HG02840 (cell line): ENCODE data around the gene NEK3.
"Not testable (repeated sequence)": the region's sequence is repeated elsewhere in the genome, so short reads cannot be mapped to it uniquely, and the experiment has no call there.

Experiments used
- ATAC-seq: cut with Tn5 transposase; IDR thresholded peaks from one replicate; pipeline ENCODE4 v1.9.1; 2021; ENCODE audit warnings: mild to moderate bottlenecking, moderate library complexity, moderate number of reproducible peaks; ENCODE audit not compliant: unreplicated experiment, low FRiP score

Gene NEK3

DNA sequence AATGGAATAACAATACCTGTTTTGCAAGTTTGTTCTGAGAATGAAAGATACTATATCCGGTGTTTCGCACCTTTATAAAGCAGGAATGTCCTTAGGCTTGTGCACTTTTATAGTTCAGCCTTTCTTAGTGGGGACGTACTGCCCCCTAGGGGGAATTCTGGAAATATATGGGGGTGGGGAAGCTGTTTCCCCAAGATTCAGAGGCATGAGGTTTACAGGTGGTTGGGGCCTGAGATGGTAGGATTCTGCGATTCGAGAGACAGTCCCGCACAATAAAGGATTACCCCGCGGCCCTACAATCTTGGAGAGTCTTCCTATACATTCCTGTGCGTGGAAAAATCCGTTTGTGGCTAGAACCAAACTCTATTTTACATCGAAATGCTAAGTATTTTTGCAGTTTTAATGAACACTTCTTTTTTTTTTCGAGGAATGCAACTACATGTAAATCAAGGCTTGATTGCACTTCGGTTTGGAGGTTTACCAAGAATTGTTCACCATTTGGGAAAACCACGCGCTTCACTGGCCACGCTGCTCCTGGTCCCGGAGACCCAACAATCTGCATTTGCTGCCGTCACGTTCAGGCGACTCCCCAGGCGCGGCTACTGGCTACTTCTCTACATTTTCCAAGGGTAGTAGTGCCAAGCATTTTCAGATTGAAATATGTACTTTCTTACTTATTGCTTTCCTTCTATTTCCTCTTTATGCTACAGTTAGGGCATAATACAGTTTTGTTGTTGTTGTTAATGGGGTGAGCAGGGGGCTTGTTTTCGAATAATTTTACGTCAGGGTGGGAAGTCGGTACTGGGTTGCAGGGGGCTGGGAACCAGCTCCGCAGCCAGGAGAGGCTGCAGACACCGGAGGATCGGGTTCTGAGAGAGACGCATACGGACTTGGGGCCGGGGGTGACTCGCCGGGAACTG is 31.4 kb downstream of the NEK3 start:
- ATAC-seq = no peak

DNA sequence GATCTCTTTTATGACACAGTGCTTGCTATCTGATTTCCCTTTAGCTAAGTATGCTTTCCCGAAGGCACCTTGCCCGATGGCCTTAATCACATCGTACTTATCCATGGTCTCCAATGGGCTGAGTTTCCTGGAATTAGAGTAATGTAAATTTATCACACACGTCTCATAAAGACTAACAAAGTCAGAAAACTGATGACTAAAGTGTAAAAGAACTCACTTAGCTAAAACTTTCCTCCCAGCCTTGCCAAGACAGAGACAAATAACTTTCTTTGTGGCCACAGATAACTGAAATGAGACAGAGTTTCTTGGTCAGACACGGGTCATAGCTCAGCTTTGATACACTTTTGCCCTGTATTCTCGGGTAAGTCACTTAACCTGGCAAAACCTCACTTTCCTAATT is 32.0 kb downstream of the NEK3 start:
- ATAC-seq = no peak

DNA sequence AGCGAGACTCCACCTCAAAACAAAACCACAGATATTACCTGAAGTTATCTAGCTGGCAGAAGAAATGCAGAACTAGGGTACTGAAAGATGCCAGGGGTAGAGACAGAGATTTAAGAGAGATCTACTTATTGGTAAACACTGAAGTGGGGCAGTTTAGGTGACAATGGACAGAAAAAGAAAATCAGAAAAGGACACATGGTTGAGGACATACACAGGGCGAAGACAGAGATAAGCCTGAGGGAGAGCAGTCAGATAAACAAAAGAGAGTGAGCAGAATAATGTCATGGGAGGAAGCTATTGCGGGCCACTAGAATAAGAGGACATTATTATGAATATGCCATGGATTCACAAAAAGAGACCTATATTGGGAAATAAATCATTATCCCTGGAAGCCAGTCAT is 33.9 kb downstream of the NEK3 start:
- no peak for ATAC-seq

DNA sequence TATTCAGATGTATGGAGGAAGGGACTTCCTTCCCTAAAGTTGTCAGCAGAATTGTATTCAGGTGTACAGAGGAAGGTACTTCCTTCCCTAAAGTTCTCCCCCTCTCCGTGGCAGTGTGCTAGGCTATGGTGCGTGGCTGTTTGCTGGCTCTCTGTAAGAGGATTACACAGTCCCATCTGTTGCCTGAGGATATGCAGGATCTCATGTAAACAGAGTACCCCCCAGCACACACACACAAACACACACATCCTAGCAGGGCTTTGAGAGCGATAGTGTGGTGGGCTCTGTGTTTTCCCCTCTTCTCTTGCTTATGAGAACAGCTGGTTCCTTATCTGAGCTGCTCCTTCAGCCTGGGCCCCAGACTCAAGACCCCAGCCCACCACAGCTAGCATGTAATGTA is 40.8 kb downstream of the NEK3 start:
- no peak for ATAC-seq

DNA sequence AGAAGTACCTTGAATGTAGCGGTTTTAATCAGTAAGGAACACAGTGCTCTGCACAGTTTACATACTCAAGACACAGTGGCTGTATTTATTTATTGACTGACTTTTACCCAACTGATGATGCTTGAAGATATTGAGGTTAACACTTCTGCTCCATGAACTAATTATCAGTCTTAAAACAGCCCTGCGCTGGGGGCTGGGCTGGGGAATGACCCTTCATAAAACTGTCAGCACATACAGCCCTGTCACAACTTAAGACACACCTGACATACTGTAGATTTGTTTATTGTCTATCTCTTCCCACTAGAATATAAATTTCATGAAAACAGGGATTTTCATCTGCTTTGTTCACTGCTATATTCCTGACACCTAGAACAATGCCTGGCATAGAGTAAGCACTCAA is 41.3 kb downstream of the NEK3 start:
- ATAC-seq = no peak

DNA sequence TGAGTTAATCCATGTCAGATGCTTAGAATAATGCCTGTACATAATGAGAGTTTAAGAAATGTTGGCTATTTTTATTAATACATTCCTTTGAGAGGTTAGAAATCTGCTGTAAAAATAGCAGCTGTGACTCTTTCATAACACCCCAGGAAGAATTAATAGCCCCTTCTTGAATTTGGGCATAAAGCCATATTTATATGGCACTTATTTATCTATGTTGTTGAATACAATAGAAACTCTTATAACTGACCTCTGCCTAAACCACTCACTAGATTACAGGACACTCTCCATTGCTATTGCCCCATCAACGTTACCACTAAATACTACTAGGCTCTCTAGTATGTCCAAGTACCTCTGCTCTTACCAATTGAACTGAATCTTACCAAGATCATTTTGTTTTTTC is 46.8 kb downstream of the NEK3 start:
- ATAC-seq = no peak

DNA sequence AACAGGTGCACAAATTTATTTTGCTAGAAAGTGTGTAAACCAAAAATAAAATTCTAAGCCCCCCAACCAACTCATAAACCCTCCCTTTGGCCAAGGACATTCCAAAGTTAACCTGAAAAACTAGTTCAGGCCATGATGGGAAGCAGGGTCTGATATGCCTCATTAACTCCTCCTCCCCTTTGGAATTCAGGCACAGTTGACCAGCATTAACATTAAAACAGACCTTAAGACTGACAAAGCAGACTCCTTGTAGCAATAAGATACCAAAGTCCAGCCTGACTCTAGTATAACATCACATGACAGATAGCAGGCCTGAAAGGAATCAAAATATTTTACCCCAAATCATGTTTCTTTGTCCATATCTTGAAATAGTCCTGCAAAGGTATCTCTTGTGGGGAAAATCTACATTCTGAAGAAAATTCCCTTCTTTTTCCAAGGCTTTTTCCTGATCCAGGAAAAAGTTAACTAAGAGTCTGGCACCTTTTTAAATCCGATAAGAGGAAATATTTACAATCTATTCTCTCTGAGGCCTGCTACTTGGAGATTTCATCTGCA is 50.2 kb downstream of the NEK3 start:
- no peak for ATAC-seq

DNA sequence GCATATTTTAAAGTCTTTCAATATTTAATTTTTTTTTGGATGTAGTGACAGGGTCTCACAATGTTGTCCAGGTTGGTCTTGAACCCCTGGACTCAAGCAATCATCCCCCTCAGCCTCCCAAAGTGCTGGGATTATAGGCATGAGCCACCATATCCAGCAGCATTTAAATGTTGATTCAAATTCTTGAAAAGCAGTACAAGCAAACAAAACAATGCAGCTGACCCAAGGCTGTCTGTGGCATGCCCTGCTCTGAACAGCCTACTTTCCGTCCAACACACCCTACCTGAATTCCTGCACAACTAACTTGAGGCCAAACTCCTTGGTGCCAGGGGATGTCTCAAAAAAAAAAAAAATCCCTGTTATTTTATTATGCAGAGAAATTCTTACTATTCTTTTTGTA is 53.6 kb downstream of the NEK3 start:
- ATAC-seq = no peak

DNA sequence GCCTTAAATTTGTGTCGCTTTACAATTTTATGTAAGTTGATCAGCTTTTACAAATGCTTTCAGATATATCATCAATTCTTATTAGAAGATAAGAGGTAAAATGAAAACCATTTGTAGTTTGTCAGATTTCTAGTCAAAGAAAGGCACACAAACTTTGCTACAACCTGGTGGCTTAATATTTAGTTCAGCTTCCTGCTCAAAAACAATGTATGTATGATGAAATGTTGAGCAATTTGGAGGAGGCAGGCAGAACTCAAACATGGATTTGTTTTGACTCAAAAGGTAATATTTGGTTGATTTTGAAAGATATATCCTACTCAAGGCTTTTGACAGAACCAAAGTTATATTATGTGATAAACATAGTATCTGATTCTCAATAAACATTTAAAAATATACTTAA is 54.8 kb downstream of the NEK3 start:
- ATAC-seq = no peak

DNA sequence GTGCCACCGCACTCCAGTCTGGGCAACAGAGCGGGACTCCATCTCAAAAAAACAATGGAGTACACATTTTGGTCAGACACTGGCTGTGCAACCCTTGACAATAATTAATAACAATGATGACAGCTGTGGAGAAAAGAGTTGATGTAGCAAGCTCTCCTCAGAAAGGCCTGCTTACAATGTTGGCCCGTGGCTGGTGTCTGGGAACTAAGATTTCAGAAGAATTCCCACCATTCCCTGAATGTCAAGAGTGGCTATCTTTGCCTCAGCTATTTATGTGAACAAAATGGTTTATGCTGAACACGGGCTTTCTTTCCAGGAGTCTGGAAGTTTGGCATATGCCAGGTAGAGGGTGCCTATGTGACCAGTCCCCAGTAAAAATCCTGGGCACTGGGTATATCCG is 56.0 kb downstream of the NEK3 start:
- ATAC-seq = no peak

DNA sequence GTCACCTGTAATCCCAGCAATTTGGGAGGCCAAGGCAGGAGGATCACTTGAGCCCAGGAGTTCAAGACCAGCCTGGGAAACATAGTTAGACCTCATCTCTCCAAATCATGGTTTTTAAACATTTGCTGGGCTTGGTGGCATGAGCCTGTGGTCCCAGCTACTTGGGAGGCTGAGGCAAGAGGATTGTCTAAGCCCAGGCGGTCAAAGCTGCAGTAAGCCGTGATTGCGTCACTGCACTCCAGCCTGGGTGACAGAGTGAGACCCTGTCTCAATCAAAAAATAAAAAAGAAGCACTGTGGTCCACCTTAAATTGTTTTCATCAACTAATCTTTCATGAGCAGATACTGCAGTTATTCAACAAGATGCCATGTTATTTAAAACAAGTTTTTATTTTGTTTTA is 57.0 kb downstream of the NEK3 start:
- not testable (repeated sequence) for ATAC-seq

DNA sequence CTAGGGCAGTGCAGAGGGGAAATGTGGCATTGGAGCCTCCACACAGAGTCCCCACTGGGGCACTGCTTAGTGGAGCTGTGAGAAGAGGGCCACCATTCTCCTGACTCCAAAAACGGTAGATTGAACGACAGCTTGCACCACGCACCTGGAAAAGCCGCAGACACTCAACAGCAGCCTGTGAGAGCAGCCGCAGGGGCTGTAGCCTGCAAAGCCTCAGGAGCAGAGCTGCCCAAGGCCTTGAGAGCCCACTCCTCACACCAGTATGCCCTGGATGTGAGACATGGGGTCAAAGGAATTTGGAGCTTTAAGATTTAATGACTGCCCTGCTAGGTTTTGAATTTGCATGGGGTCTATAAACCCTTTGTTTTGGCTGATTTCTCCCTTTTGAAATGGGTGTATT is 62.2 kb downstream of the NEK3 start:
- no peak for ATAC-seq

DNA sequence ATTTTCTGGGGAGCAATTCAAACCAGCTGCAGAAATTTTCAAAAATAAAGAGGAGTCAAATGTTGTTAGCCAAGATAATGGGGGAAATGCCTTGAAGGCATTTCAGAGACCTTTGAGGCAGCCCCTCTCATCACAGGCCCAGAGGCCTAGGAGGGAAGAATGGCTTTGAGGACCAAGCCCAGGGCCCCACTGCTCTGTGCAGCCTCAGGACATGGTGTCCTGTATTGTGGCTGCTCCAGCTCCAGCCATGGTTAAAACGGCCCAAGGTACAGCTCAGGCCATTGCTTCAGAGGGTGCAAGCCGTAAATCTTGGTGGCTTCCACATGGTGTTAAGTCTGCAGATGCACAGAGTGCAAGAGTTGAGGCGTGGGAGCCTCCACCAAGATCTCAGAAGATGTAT is 62.6 kb downstream of the NEK3 start:
- ATAC-seq = no peak

DNA sequence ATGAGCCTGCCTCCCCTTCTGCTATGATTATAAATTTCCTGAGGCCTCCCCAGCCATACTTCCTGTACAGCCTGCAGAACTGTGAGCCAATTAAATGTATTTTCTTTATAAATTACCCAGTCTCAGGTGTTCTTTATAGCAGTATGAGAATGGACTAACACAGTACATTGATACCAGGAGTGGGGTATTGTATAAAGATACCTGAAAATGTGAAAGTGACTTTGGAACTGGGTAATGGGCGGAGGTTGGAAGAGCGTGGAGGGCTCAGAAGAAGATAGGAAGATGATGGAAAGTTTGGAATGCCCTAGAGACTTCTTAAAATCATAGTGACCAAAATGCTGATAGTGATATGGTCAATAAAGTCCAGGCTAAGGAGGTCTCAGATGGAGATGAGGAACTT is 63.3 kb downstream of the NEK3 start:
- ATAC-seq = no peak

DNA sequence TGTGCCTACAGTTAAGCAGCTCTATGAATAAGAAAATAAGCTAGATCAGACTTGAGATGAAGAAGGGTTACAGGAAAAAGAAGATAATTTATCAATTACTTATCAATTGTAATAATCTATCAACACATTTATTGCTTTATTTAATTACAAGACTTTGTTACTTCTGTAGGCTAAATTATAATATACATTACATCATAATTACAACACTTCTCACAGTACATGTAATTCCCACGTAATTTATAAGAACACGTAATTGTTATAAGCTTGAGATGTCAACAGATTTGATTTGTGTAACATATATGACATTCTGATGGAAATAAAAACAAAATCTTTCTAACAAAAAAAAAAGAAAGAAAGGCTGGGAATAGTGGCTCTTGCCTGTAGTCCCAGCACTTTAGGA is 67.3 kb downstream of the NEK3 start:
- ATAC-seq = no peak

DNA sequence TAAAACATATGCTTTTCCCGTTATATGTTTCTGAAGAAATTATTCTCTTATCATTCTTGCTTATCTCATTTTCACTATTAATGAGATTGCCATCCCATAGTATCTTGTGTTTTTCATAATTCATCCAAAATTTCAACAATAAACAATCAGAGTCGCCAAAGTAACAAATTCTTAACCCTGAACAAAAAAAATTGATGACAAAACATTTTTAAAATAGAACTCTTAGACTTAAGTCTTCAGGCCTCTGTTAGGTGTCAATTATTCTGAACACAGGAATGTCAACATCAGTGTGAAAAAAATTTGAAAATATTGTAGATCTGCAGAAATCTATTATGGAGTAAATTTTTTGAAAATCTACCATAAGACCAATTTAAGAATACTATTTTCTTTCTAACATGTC is 67.9 kb downstream of the NEK3 start:
- ATAC-seq = no peak

DNA sequence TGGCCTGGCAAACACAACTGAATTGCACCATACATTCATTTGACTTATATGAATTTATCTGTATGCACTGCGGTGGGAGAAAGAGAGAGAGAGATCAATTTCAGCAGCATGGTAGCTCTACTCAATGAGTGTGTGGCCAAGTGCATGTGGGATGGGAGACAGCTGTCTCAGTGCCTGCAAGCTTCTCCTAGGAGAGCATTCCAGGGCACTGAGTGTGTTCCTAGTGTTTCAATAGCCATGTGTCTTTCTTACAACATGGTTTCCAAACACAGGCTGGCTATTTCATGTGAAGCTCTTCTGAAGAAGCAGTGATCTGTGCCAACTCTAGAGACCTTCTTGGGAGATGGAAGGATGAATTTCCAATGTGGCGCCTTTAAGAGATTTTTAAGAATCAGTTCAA is 74.0 kb downstream of the NEK3 start:
- no peak for ATAC-seq

DNA sequence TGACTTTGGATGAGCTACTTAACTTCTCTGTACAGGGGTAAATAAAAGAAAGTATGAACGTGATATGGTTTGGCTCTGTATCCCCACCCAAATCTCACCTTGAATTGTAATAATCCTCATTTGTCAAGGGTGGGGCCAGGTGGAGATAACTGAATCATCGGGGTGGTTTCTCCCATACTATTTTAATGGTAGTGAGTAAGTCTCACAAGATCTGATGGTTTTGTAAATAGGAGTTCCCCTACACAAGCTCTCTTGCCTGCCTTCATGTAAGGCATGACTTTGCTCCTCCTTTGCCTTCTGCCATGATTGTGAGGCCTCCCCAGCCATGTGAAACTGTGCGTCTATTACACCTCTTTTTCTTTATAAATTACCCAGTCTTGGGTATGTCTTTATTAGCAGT is 74.4 kb downstream of the NEK3 start:
- ATAC-seq = not testable (repeated sequence)
